Activated CD4-positive, alpha-beta T cell treated with anti-CD3 and anti-CD28 coated beads for 36 hours (primary cell): ENCODE data around the gene YTHDC2. TPM values are rescaled to one million over a fixed set of nuclear protein-coding genes. Genes with fewer than 3 reads are reported as not detected.

ENCODE experiments used
- ATAC-seq: fragments of 200-7000 bp; cut with Tn5 transposase; one replicate; pipeline ENCODE4 v1.10.0; 2021; ENCODE audit warnings: mild to moderate bottlenecking, moderate library complexity
- CTCF ChIA-PET: fragments of 350-600 bp; sonication (Branson Sonifier 250); formaldehyde crosslinking; loops from one replicate; lab custom pipeline; 2021; ENCODE audit warnings: antibody characterized with exemption; lab: Charles Lee
- POLR2A ChIA-PET: fragments of 350-600 bp; sonication (Branson Sonifier 250); formaldehyde crosslinking; loops from one replicate; lab custom pipeline; 2021; ENCODE audit warnings: antibody characterized with exemption, inconsistent platforms; lab: Charles Lee
- DNase-seq: peaks from one replicate; pipeline ENCODE4 v3.0.0-alpha.2; 2020
- H3K27ac Mint-ChIP-seq: one replicate; pipeline ENCODE4 v1.8.0; 2021; ENCODE audit warnings: mixed read lengths
- H3K27me3 Mint-ChIP-seq: one replicate; pipeline ENCODE4 v1.8.0; 2021; ENCODE audit warnings: mixed read lengths
- H3K36me3 Mint-ChIP-seq: one replicate; pipeline ENCODE4 v1.8.0; 2021; ENCODE audit warnings: low read depth, mixed read lengths
- H3K4me1 Mint-ChIP-seq: one replicate; pipeline ENCODE4 v1.8.0; 2021; ENCODE audit warnings: mixed read lengths
- H3K4me3 Mint-ChIP-seq: one replicate; pipeline ENCODE4 v1.8.0; 2021; ENCODE audit warnings: mild to moderate bottlenecking, moderate library complexity, mixed read lengths
- H3K9me3 Mint-ChIP-seq: one replicate; pipeline ENCODE4 v1.8.0; 2021; ENCODE audit warnings: low read depth, mixed read lengths
- intact Hi-C, 2 experiments: fragments of 100-400 bp; cut with DNase I in 1 of 2; cut with micrococcal nuclease in 1 of 2; formaldehyde crosslinking; loops; one replicate each; pipeline versions ENCODE4 v1.14.2 to v1.15.1; 2022 to 2024; cut with DNase I, micrococcal nuclease
- total RNA-seq, 2 experiments: library from RNA; stranded (reverse); gene quantifications; one replicate each; pipeline ENCODE4 v1.2.3, GENCODE V29; 2021

The YTHDC2 gene
- 10 to 100 TPM; 19.0 to 28.7 TPM for total RNA-seq

DNA sequence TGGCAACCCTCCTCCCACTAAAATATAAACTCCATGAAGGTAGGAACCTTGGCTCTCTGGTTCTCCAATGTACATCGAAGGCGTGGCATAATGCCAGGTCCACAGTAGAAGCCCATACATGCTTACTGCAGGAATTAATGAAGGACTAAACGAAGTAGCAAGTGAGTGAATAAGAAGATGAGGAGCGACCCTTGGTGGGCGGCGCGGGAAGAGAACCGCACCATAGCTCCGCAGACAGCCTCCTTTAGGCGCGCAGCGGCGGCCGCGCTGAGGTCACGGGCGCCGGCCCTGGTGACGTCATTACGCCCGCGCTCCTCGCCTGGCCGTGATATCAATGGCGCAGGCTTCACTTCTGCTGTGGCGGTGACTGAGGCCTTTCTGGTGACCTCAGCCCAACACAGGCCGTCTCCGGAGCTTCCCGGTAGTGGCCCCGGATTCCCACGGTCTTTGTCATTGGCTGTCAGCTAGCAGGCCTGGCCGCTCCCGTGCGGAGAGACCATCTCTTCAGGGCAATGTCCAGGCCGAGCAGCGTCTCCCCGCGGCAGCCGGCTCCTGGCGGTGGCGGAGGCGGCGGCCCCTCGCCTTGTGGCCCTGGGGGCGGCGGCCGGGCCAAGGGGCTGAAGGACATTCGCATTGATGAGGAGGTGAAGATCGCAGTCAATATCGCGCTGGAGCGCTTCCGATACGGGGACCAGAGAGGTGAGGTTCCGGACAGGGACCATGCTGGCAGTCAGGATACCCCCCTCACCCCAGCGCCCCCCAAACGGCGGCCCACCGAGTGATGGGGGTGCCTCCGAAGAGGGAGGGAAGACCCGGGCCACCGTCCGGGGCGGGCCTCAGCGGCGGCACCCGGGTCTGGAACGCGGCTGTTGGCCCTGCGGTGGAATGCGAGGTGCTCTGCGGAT lies at the start of gene YTHDC2:
YTHDC2 (plus strand) TSS at position 311 of the 905 bp plus-strand sequence; CDS start at position 513, 202 bp downstream.
- Mint-ChIP-seq H3K9me3 (no peaks in the 10 kb centered on the region), H3K4me3 (peak within 1 kb of the TSS; percentile 86), H3K4me1 (peaks cover 35% of the 10 kb centered on the region), H3K36me3 (peaks cover 11% of the 10 kb centered on the region), H3K27ac (peak within 1 kb of the TSS; percentile 82), H3K27me3 (peaks cover 6% of the 10 kb centered on the region)
- DNase-seq (peak; percentile 94), ATAC-seq (peak; percentile 98)
- ChIA-PET CTCF (interaction anchor here (0.6 to 1.6 kb wide), 7 partner anchors 9 to 540 kb away, joined by 3 to 6 read pairs (median 3); partner anchors contain the start of gene MCC), POLR2A (interaction anchor here (0.5 to 1.2 kb wide), 4 partner anchors 25 to 537 kb away, joined by 3 to 8 read pairs (median 5); partner anchors contain the start of genes DCP2 and MCC)
- intact Hi-C loops, result loop anchor here (1.0 to 10.0 kb wide), 10 partner anchors 25 to 1349 kb away; partner anchors contain the start of genes DCP2 (in 2 of the 2), MCC (in 1 of the 2) and SRP19 (in 1 of the 2)

DNA sequence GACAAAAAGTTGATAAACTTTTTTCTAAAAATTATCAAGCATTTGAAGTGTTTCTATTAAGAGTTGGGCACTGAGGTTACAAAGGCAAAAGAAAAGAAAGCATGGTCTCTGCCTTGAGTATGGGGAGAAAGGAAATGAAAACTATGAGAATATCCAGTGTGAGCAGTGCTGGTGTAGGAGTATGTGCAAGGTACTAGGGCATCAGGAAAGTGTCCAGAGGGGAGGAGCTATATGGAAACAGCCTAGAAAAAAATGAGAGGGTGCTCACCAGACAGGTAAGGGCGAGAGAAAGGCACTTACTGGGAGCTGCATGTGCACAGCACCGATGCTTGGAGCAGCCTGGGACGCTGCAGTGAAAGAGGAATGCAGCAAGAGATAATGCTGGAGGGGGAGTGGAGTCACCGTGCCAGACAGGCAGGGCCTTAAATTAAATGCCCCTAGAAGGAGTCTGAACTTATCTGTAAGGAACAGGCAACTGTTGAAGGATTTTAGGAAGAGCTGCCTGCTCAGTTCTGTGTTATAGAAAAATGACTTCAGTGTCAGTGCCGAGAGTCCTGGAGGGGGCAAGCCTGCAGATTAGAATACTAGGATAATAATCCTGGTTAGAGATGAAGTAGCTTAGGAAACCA lies 39.3 kb upstream of the YTHDC2 start:
- Mint-ChIP-seq H3K4me3 (no peak overlapping the region), H3K27ac (no peak overlapping the region), H3K27me3 (peaks cover 30% of the 10 kb centered on the region), H3K9me3 (peaks cover 4% of the 10 kb centered on the region), H3K4me1 (no peaks in the 10 kb centered on the region), H3K36me3 (peaks cover 1% of the 10 kb centered on the region)
- CTCF ChIA-PET, result interaction anchor here (1.5 kb wide), 1 partner anchor 14 kb away, joined by 6 read pairs; the partner anchor contains the start of gene MCC
- DNase-seq (no peak), ATAC-seq (no peak)
- POLR2A ChIA-PET, result no interaction called here
- intact Hi-C loops, result no loop called here

DNA sequence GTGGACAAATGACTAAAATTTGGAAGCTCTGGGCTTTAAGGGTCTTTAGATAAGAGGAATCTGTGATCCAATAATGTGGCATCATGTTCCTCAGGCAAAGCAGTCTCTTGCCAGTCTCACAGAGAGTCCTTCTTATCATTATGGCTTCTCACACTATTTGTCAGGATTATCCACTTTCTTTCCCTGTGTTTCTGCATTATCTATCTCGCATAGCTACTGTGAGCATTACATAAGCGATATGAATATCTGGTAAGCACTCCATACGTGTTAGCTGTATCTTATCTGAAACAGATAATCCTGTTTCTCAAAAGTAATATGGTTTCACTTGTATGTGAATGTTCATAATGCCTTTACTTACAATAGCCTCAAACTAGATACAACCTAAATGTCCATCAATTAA lies 34.8 kb upstream of the YTHDC2 start:
- intact Hi-C loops, result no loop called here
- Mint-ChIP-seq H3K27ac (no peak overlapping the region), H3K9me3 (no peaks in the 10 kb centered on the region), H3K36me3 (no peaks in the 10 kb centered on the region), H3K27me3 (peaks cover 31% of the 10 kb centered on the region), H3K4me1 (no peaks in the 10 kb centered on the region), H3K4me3 (no peak overlapping the region)
- ChIA-PET POLR2A (no interaction called here), CTCF (interaction anchor here (1.3 to 1.4 kb wide), 2 partner anchors 10 to 19 kb away, joined by 3 to 4 read pairs; no protein-coding TSS in a partner anchor)
- ATAC-seq, result no peak
- no peak for DNase-seq

DNA sequence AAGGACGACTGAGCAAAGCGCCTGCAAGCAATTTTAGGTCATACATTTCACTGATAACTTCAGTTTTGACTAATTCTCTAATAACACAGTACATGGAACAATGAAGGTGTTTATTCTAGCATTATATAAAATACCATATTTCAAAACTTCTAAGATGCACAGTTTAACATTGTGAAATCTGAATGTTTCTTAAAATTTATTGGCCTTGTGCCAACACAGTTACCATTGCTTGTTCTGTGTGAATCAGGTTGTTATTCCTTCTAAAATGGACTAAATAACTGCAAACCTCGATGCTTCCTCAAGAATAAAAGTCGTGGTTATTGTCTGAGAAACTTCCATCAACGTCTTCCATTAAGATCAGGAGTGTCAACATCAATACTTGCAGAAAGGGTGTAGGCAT lies 33.3 kb upstream of the YTHDC2 start:
- Mint-ChIP-seq H3K4me1 (no peaks in the 10 kb centered on the region), H3K9me3 (no peaks in the 10 kb centered on the region), H3K4me3 (no peak overlapping the region), H3K36me3 (no peaks in the 10 kb centered on the region), H3K27ac (no peak overlapping the region), H3K27me3 (peaks cover 33% of the 10 kb centered on the region)
- DNase-seq (no peak), ATAC-seq (no peak)
- intact Hi-C loops, result loop anchor here in 1 of 2 experiments (10.0 kb wide), 1 partner anchor 105 kb away; no protein-coding TSS in a partner anchor
- POLR2A ChIA-PET, result no interaction called here
- CTCF ChIA-PET, result no interaction called here

DNA sequence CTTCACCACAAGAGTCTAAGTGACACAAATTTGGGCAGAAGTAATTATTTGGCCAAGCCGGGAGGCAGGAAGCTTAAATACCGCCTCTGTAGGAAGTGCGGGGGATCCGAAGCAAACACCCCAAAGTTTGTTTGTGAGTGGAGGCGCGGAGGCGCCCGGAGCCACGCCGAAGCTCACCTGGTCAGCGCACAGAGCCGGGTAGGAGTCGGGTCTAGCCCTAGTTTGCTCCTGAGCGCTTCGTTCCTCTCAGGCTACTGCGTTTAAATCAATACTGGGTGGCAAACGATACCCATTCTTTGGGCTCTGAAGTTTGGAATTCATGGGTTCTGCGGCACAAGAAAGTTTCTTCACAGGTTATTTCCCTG lies 26.1 kb upstream of the YTHDC2 start:
- Mint-ChIP-seq H3K27ac (peak overlapping the region; percentile 4), H3K4me3 (peak overlapping the region; percentile 69), H3K4me1 (peaks cover 20% of the 10 kb centered on the region), H3K9me3 (peaks cover 16% of the 10 kb centered on the region), H3K36me3 (peaks cover 5% of the 10 kb centered on the region), H3K27me3 (peaks cover 67% of the 10 kb centered on the region)
- POLR2A ChIA-PET, result no interaction called here
- DNase-seq (peak; percentile 20), ATAC-seq (no peak)
- intact Hi-C loops, result loop anchor here in 1 of 2 experiments (10.0 kb wide), 1 partner anchor 113 kb away; no protein-coding TSS in a partner anchor
- CTCF ChIA-PET, result interaction anchor here (1.6 to 2.0 kb wide), 2 partner anchors 12 to 26 kb away, joined by 6 read pairs; partner anchors contain the start of gene YTHDC2

DNA sequence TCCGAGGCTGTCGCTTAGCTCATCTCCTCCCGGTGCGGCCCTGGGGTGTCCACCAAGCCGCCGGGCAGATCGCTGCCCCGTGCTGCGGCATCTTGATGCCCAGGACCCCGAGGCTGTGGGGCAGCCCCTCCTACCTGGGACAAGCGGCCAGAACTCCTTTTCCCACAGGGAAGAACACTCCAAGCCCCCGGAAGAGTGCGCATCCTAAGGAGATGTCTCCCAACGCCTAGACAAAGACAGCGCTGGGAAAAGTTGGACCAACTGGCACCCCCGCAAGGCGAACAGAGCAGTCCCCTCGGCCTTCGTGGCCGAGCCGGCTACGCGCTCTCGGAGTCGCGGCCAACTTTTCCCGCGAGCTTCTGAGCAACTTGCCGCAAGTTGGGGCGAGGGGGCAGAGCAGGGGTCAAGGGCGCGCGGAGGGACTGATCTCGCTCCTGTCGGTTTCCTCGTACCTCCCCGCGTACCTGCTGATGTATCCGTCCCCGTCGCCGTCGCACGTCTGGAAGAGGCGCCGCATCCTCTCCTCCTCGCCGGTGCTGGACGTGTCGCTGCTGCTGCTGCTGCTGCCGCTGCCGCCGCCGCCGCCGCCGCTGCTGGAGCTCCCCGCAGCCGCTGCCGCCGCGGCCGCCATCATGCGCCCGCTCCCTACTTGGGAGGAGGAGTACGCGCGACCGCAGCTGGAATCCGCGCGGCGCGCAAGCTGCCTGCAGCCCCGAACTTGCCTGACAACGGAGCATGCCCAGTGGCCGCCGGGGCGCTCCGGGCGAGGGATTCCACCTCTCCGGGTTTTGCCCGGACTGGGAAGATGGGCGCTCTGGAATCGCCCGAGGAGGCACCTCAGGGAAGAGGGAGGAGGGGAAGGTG lies 25.5 kb upstream of the YTHDC2 start, which contains the start of gene MCC:
MCC (minus strand) TSS at position 673 of the 864 bp plus-strand sequence.
- peak; percentile 60 for DNase-seq
- ChIA-PET CTCF (interaction anchor here (0.8 to 2.0 kb wide), 3 partner anchors 10 to 25 kb away, joined by 3 to 6 read pairs (median 6); partner anchors contain the start of gene YTHDC2), POLR2A (interaction anchor here (1.0 kb wide), 1 partner anchor 26 kb away, joined by 5 read pairs; the partner anchor contains the start of gene YTHDC2)
- peak; percentile 68 for ATAC-seq
- peaks cover 16% of the 10 kb centered on the region for H3K9me3 Mint-ChIP-seq
- H3K27me3 Mint-ChIP-seq, result peaks cover 68% of the 10 kb centered on the region
- H3K4me3 Mint-ChIP-seq, result peak within 1 kb of the TSS; percentile 69
- intact Hi-C loops, result loop anchor here (2.0 to 10.0 kb wide), 2 partner anchors 25 to 113 kb away; partner anchors contain the start of gene YTHDC2 (in 1 of the 2)
- peaks cover 20% of the 10 kb centered on the region for H3K4me1 Mint-ChIP-seq
- H3K27ac Mint-ChIP-seq, result peak within 1 kb of the TSS; percentile 4
- peaks cover 5% of the 10 kb centered on the region for H3K36me3 Mint-ChIP-seq

DNA sequence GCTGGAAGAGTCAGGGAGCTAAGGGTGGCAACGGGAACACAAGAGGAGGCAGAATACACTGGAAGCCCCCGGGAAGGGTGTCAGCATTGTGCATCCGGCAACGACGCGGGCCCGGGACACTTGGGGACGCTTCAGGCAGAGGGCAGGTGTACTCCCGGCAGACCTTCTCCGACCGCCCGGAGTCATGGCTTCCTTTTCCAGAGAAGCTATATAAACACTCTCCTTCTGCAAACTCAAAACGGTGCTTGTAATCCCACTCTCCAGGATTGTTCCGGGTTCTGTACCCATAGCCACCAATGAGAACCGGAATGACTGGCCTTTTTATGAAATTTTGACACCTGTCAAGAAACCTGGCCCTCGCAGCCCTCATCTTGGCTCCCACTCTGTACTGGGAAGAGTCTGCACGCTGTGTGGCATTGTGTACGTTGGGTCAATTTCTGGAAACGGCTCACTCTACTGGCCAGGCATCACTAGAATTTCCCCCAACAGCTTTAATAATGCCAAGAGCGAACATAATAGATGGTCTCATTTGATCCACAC lies 24.8 kb upstream of the YTHDC2 start:
- H3K27ac Mint-ChIP-seq, result no peak overlapping the region
- peaks cover 5% of the 10 kb centered on the region for H3K36me3 Mint-ChIP-seq
- ChIA-PET POLR2A (interaction anchor here (1.0 kb wide), 1 partner anchor 25 kb away, joined by 5 read pairs; the partner anchor contains the start of gene YTHDC2), CTCF (interaction anchor here (0.8 to 2.0 kb wide), 3 partner anchors 11 to 25 kb away, joined by 3 to 6 read pairs (median 6); partner anchors contain the start of gene YTHDC2)
- peak overlapping the region; percentile 69 for H3K4me3 Mint-ChIP-seq
- intact Hi-C loops, result loop anchor here (2.0 to 10.0 kb wide), 2 partner anchors 24 to 114 kb away; partner anchors contain the start of gene YTHDC2 (in 1 of the 2)
- peaks cover 20% of the 10 kb centered on the region for H3K4me1 Mint-ChIP-seq
- H3K27me3 Mint-ChIP-seq, result peaks cover 66% of the 10 kb centered on the region
- peaks cover 16% of the 10 kb centered on the region for H3K9me3 Mint-ChIP-seq
- DNase-seq (no peak), ATAC-seq (peak; percentile 10)

DNA sequence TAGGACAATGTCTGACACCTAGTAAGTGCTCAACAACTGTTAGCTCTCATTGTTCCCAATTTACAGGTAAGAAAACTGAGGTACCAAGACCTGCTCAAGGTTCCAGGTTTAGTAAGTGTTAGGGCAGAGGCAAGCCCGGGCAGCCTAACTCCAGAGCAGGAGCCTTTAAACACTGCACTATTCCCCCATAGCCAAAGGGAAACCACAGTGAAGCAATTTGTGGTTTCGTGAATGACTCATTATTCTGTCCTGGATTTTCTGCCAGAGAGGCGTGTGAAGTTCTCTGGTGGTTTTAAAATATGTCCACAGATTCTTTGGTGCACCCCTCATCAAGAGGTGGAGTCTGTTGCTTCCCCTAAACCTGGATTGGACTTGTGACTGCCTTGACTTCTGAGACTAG lies 24.2 kb upstream of the YTHDC2 start:
- H3K4me3 Mint-ChIP-seq, result no peak overlapping the region
- DNase-seq, result peak; percentile 13

DNA sequence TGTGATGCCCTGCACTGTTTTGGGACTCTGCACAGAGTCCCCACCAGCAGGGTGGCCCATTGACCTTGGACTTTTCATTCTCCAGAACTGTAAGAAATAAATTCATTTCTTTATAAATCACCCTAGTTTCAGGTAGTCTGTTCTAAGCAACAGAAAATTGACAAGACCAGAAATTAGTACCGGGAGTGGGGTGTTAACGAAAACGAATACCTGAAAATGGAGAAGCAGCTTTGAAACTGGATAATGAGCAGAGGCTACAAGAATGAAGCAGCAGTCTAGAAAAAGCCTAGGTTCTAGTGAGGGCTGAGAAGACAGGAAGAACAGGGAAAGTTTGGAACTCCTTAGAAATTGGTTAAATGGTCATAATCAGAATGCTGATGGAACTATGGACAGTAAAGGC lies 23.2 kb upstream of the YTHDC2 start:
- no peak overlapping the region for H3K27ac Mint-ChIP-seq
- intact Hi-C loops, result no loop called here
- no peak overlapping the region for H3K4me3 Mint-ChIP-seq
- CTCF ChIA-PET, result no interaction called here
- peaks cover 20% of the 10 kb centered on the region for H3K4me1 Mint-ChIP-seq
- POLR2A ChIA-PET, result no interaction called here
- peaks cover 65% of the 10 kb centered on the region for H3K27me3 Mint-ChIP-seq
- ATAC-seq (no peak), DNase-seq (no peak)
- H3K36me3 Mint-ChIP-seq, result peaks cover 5% of the 10 kb centered on the region
- H3K9me3 Mint-ChIP-seq, result peaks cover 16% of the 10 kb centered on the region

More for the DNA sequence above, 24.2 kb upstream of the YTHDC2 start:
- ChIA-PET POLR2A (no interaction called here), CTCF (interaction anchor here (0.8 kb wide), 1 partner anchor 11 kb away, joined by 3 read pairs; no protein-coding TSS in a partner anchor)
- peak; percentile 71 for ATAC-seq
- Mint-ChIP-seq H3K27ac (no peak overlapping the region), H3K4me1 (peaks cover 20% of the 10 kb centered on the region), H3K27me3 (peaks cover 63% of the 10 kb centered on the region), H3K36me3 (peaks cover 5% of the 10 kb centered on the region), H3K9me3 (peaks cover 16% of the 10 kb centered on the region)
- intact Hi-C loops, result loop anchor here (2.0 to 10.0 kb wide), 2 partner anchors 24 to 114 kb away; partner anchors contain the start of gene YTHDC2 (in 1 of the 2)

DNA sequence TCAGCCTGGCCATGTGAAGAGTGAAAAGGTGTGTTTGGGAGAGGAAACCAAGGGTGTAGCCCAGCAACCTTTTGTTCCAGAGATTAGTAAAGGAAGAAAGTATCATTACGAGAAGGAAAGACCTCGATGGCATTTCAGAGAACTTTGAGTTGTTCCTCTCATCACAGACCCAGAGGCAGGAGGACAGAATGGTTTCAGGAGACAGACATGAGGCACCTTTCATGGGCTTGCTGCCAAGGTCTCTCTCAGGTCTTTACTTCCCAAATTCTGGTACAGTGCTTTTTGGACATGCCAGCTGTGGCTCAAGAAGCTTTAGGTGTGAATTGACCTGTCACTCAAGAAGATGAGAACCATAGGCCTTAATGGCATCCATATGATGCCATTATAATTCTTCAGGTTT lies 22.5 kb upstream of the YTHDC2 start:
- ChIA-PET CTCF (no interaction called here), POLR2A (no interaction called here)
- no peak overlapping the region for H3K4me3 Mint-ChIP-seq
- peaks cover 16% of the 10 kb centered on the region for H3K9me3 Mint-ChIP-seq
- DNase-seq, result no peak
- peaks cover 20% of the 10 kb centered on the region for H3K4me1 Mint-ChIP-seq
- intact Hi-C loops, result no loop called here
- peaks cover 60% of the 10 kb centered on the region for H3K27me3 Mint-ChIP-seq
- peaks cover 5% of the 10 kb centered on the region for H3K36me3 Mint-ChIP-seq
- ATAC-seq, result no peak
- no peak overlapping the region for H3K27ac Mint-ChIP-seq
